Mesenchymal stem cell (in vitro differentiated cells and primary cell): ENCODE data around the gene PRCC.

ENCODE experiments used
- DNase-seq: peaks from one replicate; pipeline ENCODE4 v3.0.0-alpha.2; 2013
- H2AFZ ChIP-seq: one replicate; pipeline ENCODE4 v1.6.1; 2013; ENCODE audit warnings: low read depth, mild to moderate bottlenecking, control low read depth, inconsistent platforms, low read length, moderate library complexity
- H2AK5ac ChIP-seq: 2 replicates; pipeline ENCODE4 v1.6.1; 2013; ENCODE audit warnings: low read length, moderate library complexity, mild to moderate bottlenecking, inconsistent platforms; ENCODE audit not compliant: severe bottlenecking
- H2BK120ac ChIP-seq: one replicate; pipeline ENCODE4 v1.6.1; 2013; ENCODE audit warnings: low read depth, mild to moderate bottlenecking, inconsistent platforms, low read length, moderate library complexity
- H2BK12ac ChIP-seq, 2 experiments: one replicate each; pipeline ENCODE4 v1.6.1; 2013; ENCODE audit warnings: inconsistent platforms in 2 of 2, low read length in 2 of 2, mild to moderate bottlenecking in 2 of 2, moderate library complexity in 2 of 2, control low read depth in 1 of 2
- H2BK15ac ChIP-seq: one replicate; pipeline ENCODE4 v1.6.1; 2013; ENCODE audit warnings: mild to moderate bottlenecking, low read depth, inconsistent platforms; ENCODE audit not compliant: poor library complexity, severe bottlenecking
- H2BK5ac ChIP-seq: 2 replicates; pipeline ENCODE4 v1.6.1; 2013; ENCODE audit warnings: low read depth, mild to moderate bottlenecking, low read length, control low read depth, inconsistent platforms; ENCODE audit not compliant: poor library complexity, severe bottlenecking
- H3K14ac ChIP-seq, 2 experiments: one replicate each; pipeline ENCODE4 v1.6.1; 2013; ENCODE audit warnings: inconsistent platforms in 2 of 2, low read length in 2 of 2, control low read depth in 1 of 2, mild to moderate bottlenecking in 1 of 2, moderate library complexity in 1 of 2
- H3K18ac ChIP-seq, 2 experiments: one replicate each; pipeline ENCODE4 v1.6.1; 2013; ENCODE audit warnings: inconsistent platforms in 2 of 2, low read length in 2 of 2, control low read depth in 1 of 2, low read depth in 1 of 2, mild to moderate bottlenecking in 1 of 2
- H3K23ac ChIP-seq, 2 experiments: one replicate each; pipeline ENCODE4 v1.6.1; 2013; ENCODE audit warnings: inconsistent platforms in 2 of 2, low read length in 2 of 2, mild to moderate bottlenecking in 2 of 2, moderate library complexity in 2 of 2, control low read depth in 1 of 2
- H3K27ac ChIP-seq: 2 replicates; pipeline ENCODE4 v1.5.1; 2013; ENCODE audit warnings: mild to moderate bottlenecking, moderate library complexity, low read length, control low read depth, inconsistent platforms; ENCODE audit not compliant: poor library complexity, severe bottlenecking
- H3K27me3 ChIP-seq, 2 experiments: 2 replicates each; pipeline versions ENCODE4 v1.6.1 to v1.7.0; 2013; ENCODE audit warnings: low read length in 2 of 2, mild to moderate bottlenecking in 2 of 2, moderate library complexity in 2 of 2, control low read depth in 1 of 2, inconsistent platforms in 1 of 2; ENCODE audit not compliant: control insufficient read depth in 1 of 2, insufficient read depth in 1 of 2
- H3K36me3 ChIP-seq, 2 experiments: 2 replicates each; pipeline versions ENCODE4 v1.6.1 to v1.7.0; 2013; ENCODE audit warnings: low read length in 2 of 2, control low read depth in 1 of 2, inconsistent platforms in 1 of 2, low read depth in 1 of 2, mild to moderate bottlenecking in 1 of 2; ENCODE audit not compliant: insufficient read depth in 2 of 2, control insufficient read depth in 1 of 2
- H3K4ac ChIP-seq, 2 experiments: one replicate each; pipeline ENCODE4 v1.6.1; 2013; ENCODE audit warnings: inconsistent platforms in 2 of 2, low read length in 2 of 2, mild to moderate bottlenecking in 2 of 2, moderate library complexity in 2 of 2, control low read depth in 1 of 2, low read depth in 1 of 2
- H3K4me1 ChIP-seq: 2 replicates; pipeline ENCODE4 v1.6.1; 2013; ENCODE audit warnings: low read depth, low read length, control low read depth; ENCODE audit not compliant: control insufficient read depth, insufficient read depth
- H3K4me2 ChIP-seq: 2 replicates; pipeline ENCODE4 v1.6.1; 2013; ENCODE audit warnings: low read length, mild to moderate bottlenecking, inconsistent platforms; ENCODE audit not compliant: poor library complexity, severe bottlenecking
- H3K4me3 ChIP-seq, 2 experiments: 2 replicates each; pipeline versions ENCODE4 v1.5.1 to v1.7.0; 2013; ENCODE audit warnings: low read length in 2 of 2, mild to moderate bottlenecking in 2 of 2, control low read depth in 1 of 2, low read depth in 1 of 2; ENCODE audit not compliant: insufficient read depth in 1 of 2
- H3K79me1 ChIP-seq: replicated peaks from 2 replicates; pipeline ENCODE4 v1.6.1; 2013; ENCODE audit warnings: mild to moderate bottlenecking, control low read depth, low read length, inconsistent platforms; ENCODE audit not compliant: poor library complexity, severe bottlenecking
- H3K9ac ChIP-seq: 2 replicates; pipeline ENCODE4 v1.7.0; 2013; ENCODE audit warnings: mild to moderate bottlenecking, low read length, moderate library complexity
- H3K9me3 ChIP-seq: 2 replicates; pipeline ENCODE4 v1.7.0; 2013; ENCODE audit warnings: mild to moderate bottlenecking, low read length; ENCODE audit not compliant: control insufficient read depth
- H4K8ac ChIP-seq: one replicate; pipeline ENCODE4 v1.6.1; 2013; ENCODE audit warnings: inconsistent platforms, mild to moderate bottlenecking, low read length, moderate library complexity
- H4K91ac ChIP-seq: one replicate; pipeline ENCODE4 v1.6.1; 2013; ENCODE audit warnings: mild to moderate bottlenecking, low read length, inconsistent platforms
- WGBS: methylation state at CpG from one replicate; pipeline ENCODE4 v1.1.7; 2013; ENCODE audit warnings: mixed read lengths; 5-methylcytosine and 5-hydroxymethylcytosine counted together

PRCC gene

GRCh38 chr1:156747742-156748669 lies 19.3 kb upstream of the PRCC start:
- WGBS, result 40% methylated on average over 8 of the region's 8 CpGs
- Histone ChIP-seq H3K4me1 (peaks cover 45% of the 10 kb centered on the region), H2AK5ac (peak overlapping the region; percentile 99), H4K91ac (peak overlapping the region; percentile 92), H3K4me2 (peak overlapping the region; percentile 90), H3K79me1 (peaks cover 4% of the 10 kb centered on the region), H2AFZ (no peak overlapping the region), H3K27me3 (no peaks in the 10 kb centered on the region), H3K18ac (peak overlapping the region; percentile 94 to 98), H2BK120ac (peak overlapping the region; percentile 98), H3K4me3 (peak overlapping the region in 1 of 2 experiments; percentile 90), H3K9me3 (no peaks in the 10 kb centered on the region), H3K36me3 (peaks cover 25 to 32% of the 10 kb centered on the region in 2 experiments), H3K14ac (peak overlapping the region in 1 of 2 experiments; percentile 90), H2BK5ac (peak overlapping the region; percentile 91), H3K4ac (peak overlapping the region; percentile 83 to 96), H4K8ac (peak overlapping the region; percentile 97), H2BK15ac (peak overlapping the region; percentile 84), H3K27ac (peak overlapping the region; percentile 90), H2BK12ac (peak overlapping the region; percentile 76 to 96), H3K9ac (peak overlapping the region; percentile 94), H3K23ac (peak overlapping the region in 1 of 2 experiments; percentile 51)
- peak; percentile 40 for DNase-seq

- Histone ChIP-seq H2BK120ac (peak overlapping the region; percentile 98), H3K9ac (peak overlapping the region; percentile 94), H3K27me3 (no peaks in the 10 kb centered on the region), H3K9me3 (no peaks in the 10 kb centered on the region), H2AFZ (no peak overlapping the region), H2BK15ac (peak overlapping the region; percentile 86), H3K4ac (peak overlapping the region; percentile 83 to 96), H3K18ac (peak overlapping the region; percentile 94 to 98), H3K27ac (peak overlapping the region; percentile 90), H3K4me2 (peak overlapping the region; percentile 90), H3K4me1 (peaks cover 46% of the 10 kb centered on the region), H3K79me1 (peaks cover 3% of the 10 kb centered on the region), H3K23ac (peak overlapping the region in 1 of 2 experiments; percentile 85), H2BK5ac (peak overlapping the region; percentile 85), H3K36me3 (peaks cover 17 to 24% of the 10 kb centered on the region in 2 experiments), H2AK5ac (peak overlapping the region; percentile 99), H4K91ac (peak overlapping the region; percentile 87), H2BK12ac (peak overlapping the region; percentile 96 to 99), H3K4me3 (peak overlapping the region in 1 of 2 experiments; percentile 90), H4K8ac (peak overlapping the region; percentile 97), H3K14ac (peak overlapping the region in 1 of 2 experiments; percentile 53)
- DNase-seq, result peak; percentile 93
- WGBS, result 37% methylated on average over 6 of the region's 9 CpGs
Observed at GRCh38 chr1:156748670-156749418, 18.5 kb upstream of the PRCC start.

- H3K23ac ChIP-seq, result peak overlapping the region in 1 of 2 experiments; percentile 95
- DNase-seq, result no peak
- peak overlapping the region; percentile 90 for H3K4me2 ChIP-seq
- peak overlapping the region; percentile 87 to 99 for H2BK12ac ChIP-seq
- H3K27ac ChIP-seq, result peak overlapping the region; percentile 90
- H3K18ac ChIP-seq, result peak overlapping the region; percentile 94 to 98
- peak overlapping the region; percentile 66 for H2BK5ac ChIP-seq
- peak overlapping the region; percentile 94 for H3K9ac ChIP-seq
- peak overlapping the region; percentile 83 to 96 for H3K4ac ChIP-seq
- peak overlapping the region; percentile 12 to 90 for H3K4me3 ChIP-seq
- no peak overlapping the region for H2AFZ ChIP-seq
- peak overlapping the region; percentile 27 to 59 for H3K14ac ChIP-seq
- peak overlapping the region; percentile 86 for H2BK15ac ChIP-seq
- peak overlapping the region; percentile 99 for H2AK5ac ChIP-seq
- H3K4me1 ChIP-seq, result peaks cover 45% of the 10 kb centered on the region
- H3K27me3 ChIP-seq, result no peaks in the 10 kb centered on the region
- peak overlapping the region; percentile 87 for H4K91ac ChIP-seq
- peaks cover 13 to 18% of the 10 kb centered on the region in 2 experiments for H3K36me3 ChIP-seq
- 73% methylated on average over 7 of the region's 8 CpGs for WGBS
- peak overlapping the region; percentile 85 for H2BK120ac ChIP-seq
- H3K9me3 ChIP-seq, result no peaks in the 10 kb centered on the region
- peaks cover 5% of the 10 kb centered on the region for H3K79me1 ChIP-seq
- H4K8ac ChIP-seq, result peak overlapping the region; percentile 97
Observed at GRCh38 chr1:156749419-156750118, 17.8 kb upstream of the PRCC start.
